HepG2 (cell line): ENCODE results near the gene ZNF384. TPM values are rescaled to one million over a fixed set of nuclear protein-coding genes. Genes with fewer than 3 reads are reported as not detected.

Experiments
- ATAC-seq: fragments of 200-7000 bp; cut with Tn5 transposase; 3 replicates; pipeline ENCODE4 v1.9.1; 2020; ENCODE audit warnings: mild to moderate bottlenecking, moderate library complexity
- BruUV-seq: library from RNA; stranded (reverse); fragments of 400-500 nt; replicated peaks from 2 replicates; lab custom pipeline; 2021; lab: Mats Ljungman, UMichigan
- CTCF ChIA-PET: fragments of 300-600 bp; formaldehyde crosslinking; extraction: SDS; loops from one replicate; lab custom pipeline; 2021; ENCODE audit warnings: low total read pairs, inconsistent platforms, low intra/inter-chr PET ratio; lab: Yijun Ruan, JAX
- POLR2A ChIA-PET: fragments of 350-600 bp; sonication (Branson Sonifier 250); formaldehyde crosslinking; loops from one replicate; lab custom pipeline; 2020; ENCODE audit warnings: antibody characterized with exemption, inconsistent platforms; lab: Yijun Ruan, JAX
- DNase-seq: peaks from one replicate; pipeline ENCODE4 v3.0.0-alpha.2; 2015; ENCODE audit warnings: low spot score
- FAIRE-seq: peaks from 3 replicates; lab custom pipeline; 2011; peaks lifted over from hg19 to GRCh38; lab: Jason Lieb, UNC
- H2AFZ ChIP-seq: one replicate; pipeline ENCODE4 v1.6.1; 2011; ENCODE audit warnings: low read length, inconsistent platforms
- H3K27ac ChIP-seq: fragments of 300-600 bp; 3 replicates; pipeline ENCODE4 v1.8.0; 2011; ENCODE audit warnings: mixed run types, mild to moderate bottlenecking, mixed read lengths, low read length, inconsistent platforms; ENCODE audit not compliant: insufficient read depth; ENCODE audit errors: extremely low read length
- H3K27me3 ChIP-seq, 2 experiments: fragments of 200-600 bp in 1 of 2; 2 replicates in 1 of 2; 3 replicates in 1 of 2; pipeline versions ENCODE4 v1.6.0 to v1.8.0; 2011; ENCODE audit warnings: low read length in 2 of 2, mild to moderate bottlenecking in 2 of 2, moderate library complexity in 2 of 2, inconsistent platforms in 1 of 2; ENCODE audit not compliant: insufficient read depth in 2 of 2, control insufficient read depth in 1 of 2
- H3K36me3 ChIP-seq, 2 experiments: fragments of 200-600 bp in 1 of 2; replicated peaks in 1 of 2; 2 replicates in 1 of 2; 3 replicates in 1 of 2; pipeline versions ENCODE4 v1.5.1 to v1.8.0; 2011; ENCODE audit warnings: low read length in 2 of 2, inconsistent platforms in 1 of 2; ENCODE audit not compliant: insufficient read depth in 2 of 2, control insufficient read depth in 1 of 2
- H3K4me1 ChIP-seq: 2 replicates; pipeline ENCODE4 v1.5.1; 2012; ENCODE audit warnings: low read length, inconsistent platforms; ENCODE audit not compliant: insufficient read depth
- H3K4me2 ChIP-seq: 2 replicates; pipeline ENCODE4 v1.6.0; 2011; ENCODE audit warnings: low read depth, low read length, inconsistent platforms
- H3K4me3 ChIP-seq, 3 experiments: fragments of 200-600 bp in 1 of 3; sonication (generic), shearing (Covaris generic) in 1 of 3; replicated peaks in 1 of 3; 2 replicates each; pipeline ENCODE4 v1.5.1; 2011 to 2016; ENCODE audit warnings: low read length in 3 of 3, inconsistent platforms in 2 of 3, low read depth in 2 of 3, mild to moderate bottlenecking in 2 of 3, control low read depth in 1 of 3, mixed read lengths in 1 of 3; ENCODE audit not compliant: insufficient read depth in 1 of 3
- H3K79me2 ChIP-seq: one replicate; pipeline ENCODE4 v1.6.1; 2011; ENCODE audit warnings: low read length, inconsistent platforms; ENCODE audit not compliant: insufficient read depth
- H3K9ac ChIP-seq: 2 replicates; pipeline ENCODE4 v1.6.0; 2011; ENCODE audit warnings: mild to moderate bottlenecking, low read depth, low read length, inconsistent platforms; ENCODE audit not compliant: insufficient read depth
- H3K9me3 ChIP-seq: 2 replicates; pipeline ENCODE4 v1.5.1; 2012; ENCODE audit warnings: mild to moderate bottlenecking, low read length
- H4K20me1 ChIP-seq: 2 replicates; pipeline ENCODE4 v1.6.0; 2011; ENCODE audit warnings: inconsistent platforms, mild to moderate bottlenecking, low read length, moderate library complexity; ENCODE audit not compliant: insufficient read depth
- HNRNPH1 ChIP-seq: fragments of 200-400 bp; formaldehyde crosslinking; optimal IDR thresholded peaks from 2 replicates; pipeline ENCODE3; 2017; ENCODE audit warnings: mild to moderate bottlenecking, low read depth, low read length
- NFIB ChIP-seq: sonication (generic); formaldehyde crosslinking; IDR thresholded peaks from 2 replicates; pipeline ENCODE4 v1.9.0; 2021; ENCODE audit warnings: missing genetic modification reagents, mild to moderate bottlenecking, borderline replicate concordance
- NFKBIZ ChIP-seq: IDR thresholded peaks from 2 replicates; pipeline ENCODE4 v1.6.1; 2018; ENCODE audit warnings: missing genetic modification reagents, missing compliant biosample characterization
- NPAS2 ChIP-seq: sonication (generic); formaldehyde crosslinking; IDR thresholded peaks from 2 replicates; pipeline ENCODE4 v1.8.0; 2022; ENCODE audit warnings: mild to moderate bottlenecking, missing genetic modification reagents, borderline replicate concordance
- NR2F1 ChIP-seq, 2 experiments: fragments of 450-650 bp in 1 of 2; formaldehyde crosslinking in 1 of 2; IDR thresholded peaks; 2 replicates each; pipeline versions ENCODE4 v1.5.0 to v1.6.1; 2016 to 2020; ENCODE audit warnings: mild to moderate bottlenecking in 1 of 2, missing compliant biosample characterization in 1 of 2, missing genetic modification reagents in 1 of 2, moderate library complexity in 1 of 2
- PHB2 ChIP-seq: fragments of 450-650 bp; IDR thresholded peaks from 2 replicates; pipeline ENCODE4 v1.6.1; 2018; ENCODE audit not compliant: partially characterized antibody
- PHF8 ChIP-seq: sonication (generic); formaldehyde crosslinking; IDR thresholded peaks from 2 replicates; pipeline ENCODE4 v1.5.0; 2020; ENCODE audit warnings: missing genetic modification reagents
- RBM39 ChIP-seq: fragments of 200-400 bp; formaldehyde crosslinking; IDR thresholded peaks from one replicate; pipeline ENCODE4 v1.6.1; 2018; ENCODE audit warnings: antibody characterized with exemption, mild to moderate bottlenecking, low read depth, low read length; ENCODE audit not compliant: poor library complexity, severe bottlenecking
- REL ChIP-seq: sonication (generic); formaldehyde crosslinking; conservative IDR thresholded peaks from 2 replicates; pipeline ENCODE4 v1.8.0; 2022; ENCODE audit warnings: mild to moderate bottlenecking, missing genetic modification reagents, moderate library complexity
- SMARCE1 ChIP-seq: fragments of 450-650 bp; IDR thresholded peaks from 2 replicates; pipeline ENCODE4 v1.6.1; 2017; ENCODE audit warnings: borderline replicate concordance
- ZMYM4 ChIP-seq: sonication (generic); formaldehyde crosslinking; IDR thresholded peaks from 2 replicates; pipeline ENCODE4 v1.8.1; 2023; ENCODE audit warnings: mild to moderate bottlenecking, missing genetic modification reagents
- ZNF34 ChIP-seq: sonication (generic); formaldehyde crosslinking; IDR thresholded peaks from 2 replicates; pipeline ENCODE4 v1.4.0; 2020; ENCODE audit warnings: mild to moderate bottlenecking, missing genetic modification reagents, borderline replicate concordance
- ZNF432 ChIP-seq: sonication (generic); formaldehyde crosslinking; IDR thresholded peaks from 2 replicates; pipeline ENCODE4 v1.5.0; 2020; ENCODE audit warnings: missing genetic modification reagents, mild to moderate bottlenecking, borderline replicate concordance
- ZNF770 ChIP-seq: sonication (generic); formaldehyde crosslinking; IDR thresholded peaks from 2 replicates; pipeline ENCODE4 v1.5.0; 2020; ENCODE audit warnings: mild to moderate bottlenecking, missing genetic modification reagents
- ZNF788 ChIP-seq: sonication (generic); formaldehyde crosslinking; IDR thresholded peaks from 2 replicates; pipeline ENCODE4 v1.5.0; 2020; ENCODE audit warnings: mild to moderate bottlenecking, missing genetic modification reagents, borderline replicate concordance
- ZNF841 ChIP-seq: sonication (generic); formaldehyde crosslinking; IDR thresholded peaks from 2 replicates; pipeline ENCODE4 v1.8.1; 2023; ENCODE audit warnings: missing genetic modification reagents, borderline replicate concordance
- ZSCAN31 ChIP-seq: sonication (generic); formaldehyde crosslinking; IDR thresholded peaks from 2 replicates; pipeline ENCODE4 v1.5.0; 2020; ENCODE audit warnings: low read depth, mild to moderate bottlenecking, missing genetic modification reagents
- WGBS: methylation state at CpG from one replicate; pipeline ENCODE4 v1.1.6; 2017; ENCODE audit warnings: low lambda C conversion rate; 5-methylcytosine and 5-hydroxymethylcytosine counted together
- in situ Hi-C: cut with HindIII; loops from 2 replicates; pipeline ENCODE4 v1.10.0; 2017; ENCODE audit warnings: low pct_unique_long_range_greater_than_20kb; ENCODE audit not compliant: extremely low pct_ligation_motif_present
- intact Hi-C: fragments of 100-400 bp; cut with micrococcal nuclease; formaldehyde crosslinking; loops from one replicate; pipeline ENCODE4 v1.10.0; 2022; ENCODE audit not compliant: unreplicated experiment
- polyA plus RNA-seq, 8 experiments: library from polyadenylated mRNA; depleted of rRNA in 3 of 8; stranded (reverse) in 7 of 8; unstranded in 1 of 8; fragments of >200 nt; fragmentation: Illumina TruSeq in 4 of 8; extraction: Trizol in 4 of 8; gene quantifications; 2 replicates each; pipeline versions ENCODE4 v1.2.1 to v1.2.3, GENCODE V29; 2011 to 2016; ENCODE audit warnings: low read depth in 4 of 8, missing spikeins in 1 of 8, mixed read lengths in 1 of 8; ENCODE audit not compliant: insufficient read depth in 1 of 8
- total RNA-seq, 5 experiments: library from RNA; depleted of rRNA; stranded (reverse); fragments of >200 nt; fragmentation: Illumina TruSeq; extraction: Trizol; gene quantifications; 2 replicates each; pipeline ENCODE4 v1.2.3, GENCODE V29; 2016; ENCODE audit warnings: low read depth in 1 of 5

Gene ZNF384
- total and polyA plus RNA-seq, 2 of the 13 experiments (the other 11 are each of a cell fraction or from before 2014, with no cell fraction given), result 23.6 to 55.3 TPM

GRCh38 chr12:6729186-6729585 is 40.0 kb upstream of the ZNF384 start:
- CTCF ChIA-PET, result no interaction called here
- DNase-seq (no peak), ATAC-seq (no peak), FAIRE-seq (no peak)
- H3K9me3 ChIP-seq, result no peaks in the 10 kb centered on the region
- in situ Hi-C loops, result no loop called here
- no peak overlapping the region for H3K9ac ChIP-seq
- WGBS, result 96% methylated on average over 13 of the region's 18 CpGs
- peaks cover 12 to 37% of the 10 kb centered on the region in 2 experiments; a peak in 4 of 5 replicates for H3K36me3 ChIP-seq
- no peaks in the 10 kb centered on the region for H3K27me3 ChIP-seq
- intact Hi-C loops, result no loop called here
- no peak for TF ChIP-seq NFKBIZ (CRISPR knock-in tag)
- H3K27ac ChIP-seq, result no peak overlapping the region
- H3K4me1 ChIP-seq, result peaks cover 18% of the 10 kb centered on the region
- H4K20me1 ChIP-seq, result no peaks in the 10 kb centered on the region
- no peak overlapping the region for H3K4me3 ChIP-seq
- no peak overlapping the region for H3K4me2 ChIP-seq
- BruUV-seq, result no TSS peak
- POLR2A ChIA-PET, result no interaction called here
- H3K79me2 ChIP-seq, result peaks cover 3% of the 10 kb centered on the region
- H2AFZ ChIP-seq, result no peak overlapping the region

- ChIA-PET CTCF (no interaction called here), POLR2A (interaction anchor here (1.9 to 2.6 kb wide), 2 partner anchors 8 to 28 kb away, joined by 10 to 54 read pairs; partner anchors contain the start of gene MLF2)
- no TSS peak for BruUV-seq
- H3K9ac ChIP-seq, result peak overlapping the region; percentile 29; the same call in 1 of the 2 replicates
- no peak overlapping the region for H3K27ac ChIP-seq
- intact Hi-C loops, result loop anchor here (2.0 kb wide), 1 partner anchor 37 kb away; the partner anchor contains the start of gene ZNF384
- H3K36me3 ChIP-seq, result peaks cover 6 to 25% of the 10 kb centered on the region in 2 experiments; a peak in 4 of 5 replicates
- H2AFZ ChIP-seq, result no peak overlapping the region
- no peaks in the 10 kb centered on the region for H3K27me3 ChIP-seq
- no peaks in the 10 kb centered on the region for H4K20me1 ChIP-seq
- 98% methylated on average over 7 of the region's 7 CpGs for WGBS
- peaks cover 27% of the 10 kb centered on the region for H3K4me1 ChIP-seq
- FAIRE-seq (no peak), DNase-seq (no peak), ATAC-seq (no peak)
- H3K9me3 ChIP-seq, result no peaks in the 10 kb centered on the region
- H3K4me3 ChIP-seq, result no peak overlapping the region
- H3K79me2 ChIP-seq, result peaks cover 3% of the 10 kb centered on the region
- in situ Hi-C loops, result no loop called here
- 0 out of 2 replicates have a peak overlapping the region, but pooled peaks have one; percentile 20 for H3K4me2 ChIP-seq
- TF ChIP-seq PHB2 (no peak), ZNF841 (CRISPR knock-in tag) (no peak), NFIB (CRISPR knock-in tag) (no peak), ZSCAN31 (no peak), PHF8 (CRISPR knock-in tag) (no peak), ZNF34 (CRISPR knock-in tag) (no peak), RBM39 (no peak), ZNF788 (CRISPR knock-in tag) (no peak), ZNF432 (CRISPR knock-in tag) (no peak), HNRNPH1 (no peak), ZMYM4 (no peak), NR2F1 (CRISPR knock-in tag; IDR thresholded peaks at IDR 0.05) (no peak), REL (no peak), NPAS2 (CRISPR knock-in tag) (no peak), SMARCE1 (no peak), ZNF770 (CRISPR knock-in tag) (no peak)
Observed at GRCh38 chr12:6725350-6725749, 36.2 kb upstream of the ZNF384 start.
